GM18508 (cell line): ENCODE data around the gene FAM167B.

Experiments
- ATAC-seq: cut with Tn5 transposase; IDR thresholded peaks from one replicate; pipeline ENCODE4 v1.9.1; 2021; ENCODE audit warnings: moderate number of reproducible peaks; ENCODE audit not compliant: insufficient read depth, unreplicated experiment

Gene FAM167B

DNA sequence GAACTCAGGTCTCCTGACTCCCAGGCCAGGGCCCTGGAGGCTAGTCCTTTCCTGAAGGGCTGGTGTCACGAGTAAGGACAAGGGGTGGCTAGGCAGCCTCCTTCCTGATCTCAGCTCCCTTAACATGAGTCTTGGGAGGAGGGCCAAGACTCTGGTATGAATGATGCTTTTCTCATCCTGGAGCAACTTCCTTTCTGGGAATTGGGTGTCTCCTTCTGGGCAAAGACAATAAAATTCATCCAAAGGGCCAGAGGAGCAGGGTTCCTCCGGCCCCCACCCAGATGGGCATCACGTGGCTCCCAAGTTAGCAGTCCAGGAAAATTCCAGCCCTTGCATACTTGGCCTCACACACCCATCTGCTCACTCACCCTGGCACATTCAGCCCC, at the start of gene FAM167B:
TSS of gene FAM167B (plus strand) at position 335 of the 386 bp plus-strand sequence. CDS start 200 bp downstream, outside the sequence.
- no peak for ATAC-seq

DNA sequence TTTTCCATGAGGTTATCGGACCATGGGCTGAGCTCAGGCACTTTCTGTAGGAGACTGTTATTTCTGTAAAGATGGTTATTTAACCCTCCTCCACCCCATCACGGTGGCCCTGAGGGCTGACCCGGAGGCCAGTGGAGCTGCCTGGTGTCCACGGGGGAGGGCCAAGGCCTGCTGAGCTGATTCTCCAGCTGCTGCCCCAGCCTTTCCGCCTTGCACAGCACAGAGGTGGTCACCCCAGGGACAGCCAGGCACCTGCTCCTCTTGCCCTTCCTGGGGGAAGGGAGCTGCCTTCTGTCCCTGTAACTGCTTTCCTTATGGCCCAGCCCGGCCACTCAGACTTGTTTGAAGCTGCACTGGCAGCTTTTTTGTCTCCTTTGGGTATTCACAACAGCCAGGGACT, 49.2 kb upstream of the FAM167B start:
- ATAC-seq = no peak

DNA sequence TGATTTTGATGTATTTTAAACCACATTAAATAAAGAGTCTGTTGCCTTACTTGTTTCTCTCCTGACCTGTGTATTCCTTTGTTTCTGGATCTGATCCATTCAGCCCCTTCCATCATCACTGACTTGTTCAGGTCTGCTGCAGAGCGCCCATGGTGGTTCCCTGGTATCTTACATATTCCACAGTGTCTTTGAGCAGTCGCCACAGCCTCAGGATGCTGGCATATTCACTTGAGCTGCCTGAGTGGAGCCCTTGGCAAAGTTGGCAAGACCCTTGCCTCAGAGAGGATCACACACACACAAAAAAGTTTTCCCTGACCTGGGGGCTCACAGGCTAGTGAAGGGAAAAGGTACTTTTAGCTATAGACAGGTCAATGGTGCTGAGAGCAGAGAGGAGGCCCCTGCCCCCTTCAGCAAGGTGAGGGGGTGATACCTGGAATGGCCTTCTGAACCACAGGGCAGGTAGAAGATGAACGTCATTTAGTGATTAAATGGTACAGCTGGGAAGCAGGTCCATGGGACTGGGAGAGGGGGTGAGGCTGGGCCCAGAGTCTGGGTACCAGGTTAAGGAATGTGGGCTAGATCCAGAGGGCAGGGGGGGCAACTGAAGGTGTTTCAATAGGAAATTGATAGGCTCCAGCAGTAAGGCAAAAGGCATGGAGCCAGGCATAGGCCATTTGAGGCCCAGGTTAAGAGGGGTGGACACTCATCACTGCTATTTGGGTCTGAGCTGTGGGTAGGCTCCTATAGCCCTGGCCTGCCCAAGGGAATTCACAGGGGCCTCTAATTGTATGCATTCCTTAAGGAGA, 48.6 kb upstream of the FAM167B start:
- ATAC-seq = no peak

DNA sequence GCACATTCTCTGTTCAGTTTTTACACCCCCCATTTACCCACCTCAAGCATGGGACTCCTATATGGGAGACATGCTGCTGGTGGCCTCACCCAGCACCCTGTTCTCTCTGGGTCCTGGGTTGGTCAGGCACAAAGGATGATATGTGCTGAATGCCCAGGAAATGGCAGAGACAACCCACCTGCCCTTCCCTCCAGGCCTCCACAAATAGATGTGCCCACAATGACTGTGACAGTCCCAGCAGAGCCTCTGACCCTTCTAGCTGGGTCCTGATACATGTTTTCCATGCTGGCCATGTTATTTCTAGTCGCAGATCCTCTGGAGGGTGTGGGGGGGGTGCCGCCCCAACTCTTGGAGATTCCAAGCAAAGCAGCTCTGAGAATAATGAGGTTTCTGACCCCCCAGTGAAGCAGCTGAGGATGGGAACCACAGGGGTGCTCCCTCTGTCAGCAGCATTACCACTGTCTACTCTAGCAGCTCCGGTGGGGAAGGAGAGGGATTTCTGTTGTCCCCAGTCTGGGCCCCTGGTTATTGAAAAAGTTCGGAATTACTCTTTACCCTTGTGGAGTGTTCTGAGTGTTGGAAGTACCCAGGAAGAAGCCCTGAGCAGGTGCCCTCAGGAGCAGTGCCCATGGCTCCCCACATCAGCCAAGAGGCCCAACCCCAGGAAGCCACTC, 47.8 kb upstream of the FAM167B start:
- no peak for ATAC-seq

DNA sequence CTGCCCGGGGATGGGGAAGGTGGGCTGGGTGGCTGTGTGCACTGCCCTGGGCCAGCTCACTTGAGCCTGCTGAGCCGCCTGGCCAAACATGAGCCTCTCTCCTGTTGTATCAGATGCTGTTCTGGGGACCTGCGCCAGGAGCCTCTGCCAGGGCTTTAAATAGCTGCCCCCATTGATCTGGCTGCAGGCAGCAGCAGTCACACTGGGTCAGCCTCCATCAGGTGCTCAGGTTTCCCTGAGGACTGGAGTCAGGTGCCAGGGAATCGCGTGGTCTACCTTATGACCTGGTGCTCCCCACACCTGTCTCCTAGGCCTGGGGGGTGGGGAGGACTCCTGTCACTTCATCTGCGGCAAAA, 47.3 kb upstream of the FAM167B start:
- no peak for ATAC-seq

DNA sequence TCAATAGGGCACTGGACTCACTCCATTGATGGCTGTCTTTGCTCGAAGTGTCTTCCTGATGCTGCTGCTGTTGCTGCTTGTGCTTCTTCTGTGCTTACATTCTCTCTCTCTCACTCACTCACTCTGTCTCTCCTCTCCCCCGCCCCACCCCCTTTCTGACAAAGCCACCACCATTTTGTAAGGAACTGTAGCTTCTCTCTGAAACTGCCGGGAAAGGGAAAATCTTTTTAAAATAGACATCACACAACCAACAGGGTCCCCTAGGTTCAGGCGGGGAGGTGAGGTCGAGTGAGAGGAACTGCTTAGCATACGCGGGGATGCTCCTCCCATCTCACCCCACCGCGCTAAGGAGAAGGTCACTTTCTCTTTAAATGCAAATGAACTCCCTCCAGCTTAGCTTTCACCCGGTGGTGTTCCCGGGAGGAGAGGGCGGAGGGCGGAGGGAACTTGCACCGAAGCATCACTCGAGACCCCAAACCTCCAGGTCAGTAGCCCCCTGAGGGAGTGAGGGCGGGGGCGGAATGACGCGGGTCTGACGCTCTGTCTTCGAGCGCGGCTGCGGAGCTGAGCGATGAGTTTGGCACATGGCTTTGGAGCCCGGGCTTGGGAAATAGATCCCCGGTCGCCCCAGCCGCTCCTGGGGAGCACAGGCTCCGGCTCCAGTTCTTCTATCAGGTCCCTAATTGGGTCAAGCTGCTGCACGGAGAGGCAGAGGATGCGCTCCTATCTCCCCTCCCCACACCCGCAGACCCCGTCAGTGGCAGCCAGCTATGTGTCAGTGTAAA, 46.6 kb upstream of the FAM167B start, which contains the start of gene CCDC28B:
TSS of gene CCDC28B (plus strand) at position 370 of the 785 bp plus-strand sequence. CDS start 1,341 bp downstream, outside the sequence.
- no peak for ATAC-seq

DNA sequence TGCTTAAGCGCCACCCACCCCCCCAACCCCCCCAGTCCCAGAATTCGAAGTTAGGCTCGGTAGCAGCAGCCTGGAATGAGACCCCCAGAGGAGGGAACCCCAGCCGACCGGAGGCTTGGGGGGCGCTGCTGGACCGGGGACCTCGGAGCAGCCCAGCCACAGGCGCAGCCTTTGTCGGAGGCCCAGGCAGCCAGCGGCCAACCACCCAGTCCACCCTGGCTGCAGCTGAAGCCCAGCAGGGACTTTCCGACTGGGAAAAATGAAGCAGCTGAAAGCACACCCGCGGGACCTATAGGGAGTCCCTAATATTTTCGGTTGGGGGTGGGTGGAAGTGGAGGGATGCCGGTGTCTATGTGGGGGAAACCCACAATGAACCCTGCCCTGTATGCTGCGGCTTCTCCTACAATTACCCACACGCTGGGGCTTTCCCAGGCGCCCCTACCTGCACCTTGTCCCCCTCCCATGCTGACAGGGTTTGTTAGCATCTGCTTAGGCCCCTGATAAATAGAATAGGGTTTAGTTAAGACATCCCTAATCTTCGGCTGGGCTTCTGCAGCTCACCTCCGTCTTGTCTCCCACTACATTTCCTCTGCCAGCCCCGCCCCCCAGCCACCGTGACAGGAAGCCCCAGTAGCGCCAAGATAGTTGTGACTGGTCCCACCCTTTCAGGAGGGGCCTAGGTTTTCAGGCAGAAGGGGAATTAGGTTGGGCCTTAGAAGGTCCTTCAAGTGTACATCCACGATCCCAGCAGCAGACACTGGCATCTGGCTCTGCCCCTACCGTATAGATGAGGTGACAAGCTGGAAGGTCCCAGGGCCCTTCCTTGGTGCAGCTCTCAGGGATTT, 45.8 kb upstream of the FAM167B start:
- ATAC-seq = no peak

DNA sequence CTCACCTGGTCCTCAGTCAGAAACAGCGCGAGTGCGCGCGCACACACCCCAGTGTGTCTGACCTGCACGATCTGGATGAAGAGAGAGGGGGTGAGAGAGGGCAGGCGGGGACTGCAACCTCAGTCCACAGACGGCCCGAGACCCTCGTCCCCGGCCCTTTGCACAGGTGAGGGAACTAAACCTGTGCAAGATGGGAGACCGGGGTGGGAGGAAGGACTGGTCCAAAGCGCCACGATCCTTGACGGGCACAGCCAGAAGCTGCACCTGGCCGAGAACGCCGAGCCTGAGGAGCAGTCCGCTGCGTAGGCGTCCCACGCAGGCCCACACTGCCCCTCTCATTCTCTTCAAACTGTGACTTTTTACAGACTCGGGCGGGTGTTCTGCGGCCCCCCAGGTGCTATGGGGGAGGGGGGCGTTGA, 42.1 kb upstream of the FAM167B start:
- ATAC-seq = no peak

DNA sequence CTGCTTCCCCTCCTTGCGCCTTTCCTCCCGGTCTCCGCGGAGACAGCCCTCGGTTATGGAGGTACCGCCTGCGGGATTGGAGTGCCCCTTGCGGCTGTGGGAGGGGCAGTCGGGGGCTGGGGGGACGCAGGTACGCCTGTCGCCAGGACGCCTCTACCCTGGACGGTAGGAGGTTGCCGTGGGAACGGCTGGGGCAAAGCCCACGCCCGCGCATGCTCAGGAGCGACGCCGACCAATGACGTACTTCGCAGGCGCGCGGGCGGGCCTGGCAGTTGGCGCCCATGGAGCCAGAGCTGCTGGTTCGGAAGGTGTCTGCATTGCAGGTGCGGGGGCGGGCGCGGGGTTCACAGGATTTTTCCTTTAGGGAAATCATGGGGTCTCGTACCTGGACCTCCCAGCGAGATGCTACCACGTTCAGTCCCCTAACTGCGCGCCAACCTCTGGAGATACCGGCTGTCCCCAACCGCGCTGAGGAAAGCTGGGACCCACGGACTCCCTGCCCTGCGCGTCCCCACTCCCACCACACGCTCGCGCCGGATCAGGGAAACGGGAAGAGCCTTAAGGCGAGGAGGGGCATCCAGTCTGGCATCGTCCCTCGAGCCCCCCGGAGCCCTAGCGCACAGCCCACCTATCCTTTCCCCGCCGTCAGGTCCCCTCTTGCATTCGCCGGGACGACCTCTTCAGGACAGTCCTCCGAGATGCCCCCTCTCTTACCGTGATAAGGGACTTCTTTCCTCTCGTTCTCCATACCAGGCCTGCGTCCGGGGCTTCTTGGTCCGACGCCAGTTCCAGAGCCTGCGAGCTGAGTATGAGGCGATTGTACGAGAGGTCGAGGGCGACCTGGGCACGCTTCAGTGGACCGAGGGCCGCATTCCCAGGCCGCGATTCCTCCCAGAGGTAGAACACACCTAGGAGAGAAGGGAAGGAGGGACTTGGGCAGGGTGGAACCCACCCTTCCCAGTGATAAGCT, 41.3 kb upstream of the FAM167B start, which contains the start of gene IQCC:
TSS of gene IQCC (plus strand) at position 271 of the 970 bp plus-strand sequence. CDS start at position 282, 11 bp downstream.
- ATAC-seq = no peak

DNA sequence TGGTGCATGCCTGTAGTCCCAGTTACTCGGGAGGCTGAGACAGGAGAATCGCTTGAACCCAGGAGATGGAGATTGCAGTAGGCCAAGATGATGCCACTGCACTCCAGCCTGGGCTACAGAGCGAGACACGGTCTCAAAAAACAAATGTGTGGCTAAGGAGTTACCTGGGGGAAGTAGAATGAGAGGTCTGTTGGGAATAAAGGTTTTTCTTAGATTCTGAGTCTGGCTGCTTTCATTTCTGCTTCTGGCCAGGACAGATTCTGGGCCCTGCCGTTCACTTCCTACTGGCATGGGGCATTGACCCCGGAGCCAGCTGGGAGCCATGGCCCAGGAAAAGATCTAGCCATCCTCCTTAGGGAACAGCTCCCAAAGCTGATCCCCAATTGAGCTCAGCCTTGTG, 38.6 kb upstream of the FAM167B start:
- no peak for ATAC-seq

DNA sequence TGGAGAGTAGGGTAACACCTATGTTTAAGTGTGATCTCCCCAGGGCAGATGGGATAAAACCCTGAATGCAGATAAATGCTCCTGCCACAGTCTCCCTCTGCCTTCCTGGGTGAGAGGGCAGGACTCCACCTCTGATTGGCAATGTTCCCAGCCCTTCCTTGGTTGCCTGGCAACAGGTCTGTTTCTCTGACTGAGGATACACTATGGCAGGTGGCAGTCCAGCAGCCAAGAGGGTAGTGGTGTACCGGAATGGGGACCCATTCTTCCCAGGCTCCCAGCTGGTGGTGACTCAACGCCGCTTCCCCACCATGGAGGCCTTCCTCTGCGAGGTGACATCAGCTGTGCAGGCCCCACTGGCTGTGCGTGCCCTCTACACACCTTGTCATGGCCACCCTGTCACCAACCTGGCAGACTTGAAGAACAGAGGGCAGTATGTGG, 38.1 kb upstream of the FAM167B start, which contains the start of gene DCDC2B:
TSS of gene DCDC2B (plus strand) at position 199 of the 438 bp plus-strand sequence. CDS start at position 204, 5 bp downstream.
- ATAC-seq = no peak

DNA sequence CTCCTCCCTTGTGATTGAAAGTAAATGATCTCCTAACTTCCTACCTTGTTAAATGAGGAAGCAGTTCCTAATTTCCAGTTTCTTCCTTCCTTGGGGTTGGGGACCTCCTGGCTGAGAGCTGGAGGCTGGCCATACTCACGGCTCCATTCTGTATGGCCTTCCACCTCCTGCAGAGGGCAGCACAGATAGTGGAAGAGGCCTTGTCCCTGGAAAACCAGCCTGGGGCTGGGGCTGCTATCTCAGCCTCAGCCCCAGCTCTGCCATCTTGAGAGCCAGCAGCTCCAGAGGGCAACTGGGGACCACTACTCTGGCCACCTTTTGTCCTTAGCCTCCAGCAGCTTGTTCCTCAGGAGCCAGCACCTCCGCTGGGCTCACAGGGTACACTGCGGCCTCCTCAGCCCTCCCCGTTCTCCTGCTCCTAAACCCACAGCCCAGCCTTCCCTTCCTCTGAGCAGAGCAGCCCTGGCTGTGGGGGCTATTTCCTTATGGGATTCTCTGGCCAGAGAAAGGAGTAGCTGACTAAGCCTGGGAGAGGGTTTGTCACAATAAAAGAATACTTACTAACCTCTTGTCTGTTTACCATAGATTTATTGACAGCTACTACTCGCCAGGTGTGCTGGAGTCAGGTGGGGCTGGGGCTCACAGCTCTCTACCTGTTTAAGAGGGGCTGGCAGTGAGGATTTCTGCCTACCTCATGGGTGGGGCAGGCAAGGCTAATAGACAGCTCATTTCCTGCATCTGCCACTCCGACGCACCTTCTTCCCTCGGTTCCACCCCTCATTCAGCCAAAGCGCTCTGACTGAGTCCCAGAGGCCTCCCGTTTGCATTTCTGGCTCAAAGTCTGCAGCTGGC, 31.2 kb upstream of the FAM167B start:
- no peak for ATAC-seq

DNA sequence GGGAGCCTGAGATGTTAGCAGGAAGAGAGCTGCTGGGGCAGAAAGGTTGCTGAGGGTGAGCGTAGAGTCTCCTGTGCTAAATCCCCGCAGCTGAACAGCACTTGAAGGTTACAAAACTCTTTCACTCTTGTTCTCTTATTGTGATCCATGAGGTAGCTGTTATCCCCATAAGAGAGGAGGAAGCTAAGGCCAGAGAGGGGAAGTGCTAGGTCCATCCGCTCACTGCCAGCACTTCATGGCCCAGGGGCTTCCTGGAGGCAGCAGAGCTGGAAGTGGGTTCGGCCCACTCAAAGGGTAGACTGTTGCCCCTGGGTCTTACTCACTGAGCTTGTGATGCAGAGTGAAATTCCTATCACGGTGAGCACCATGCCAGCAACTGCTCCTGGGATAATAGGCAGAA, 30.5 kb upstream of the FAM167B start:
- no peak for ATAC-seq

DNA sequence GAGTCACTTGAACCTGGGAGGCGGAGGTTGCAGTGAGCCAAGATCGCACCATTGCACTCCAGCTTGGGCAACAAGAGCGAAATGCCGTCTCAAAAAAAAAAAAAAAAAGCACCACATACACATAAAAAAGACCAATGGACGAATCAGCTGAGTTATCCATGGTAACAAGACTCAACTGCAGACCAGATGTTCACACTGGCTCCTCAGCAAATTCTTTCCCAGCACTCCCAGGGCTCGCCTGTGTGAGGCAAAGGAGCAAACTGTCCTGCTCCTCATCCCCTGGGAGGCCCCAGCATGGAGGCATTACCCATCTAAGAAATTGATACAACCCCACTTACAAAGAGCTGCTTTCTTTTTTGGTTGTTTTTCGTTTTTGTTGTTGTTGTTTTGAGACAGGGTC, 28.0 kb upstream of the FAM167B start:
- ATAC-seq = no peak

DNA sequence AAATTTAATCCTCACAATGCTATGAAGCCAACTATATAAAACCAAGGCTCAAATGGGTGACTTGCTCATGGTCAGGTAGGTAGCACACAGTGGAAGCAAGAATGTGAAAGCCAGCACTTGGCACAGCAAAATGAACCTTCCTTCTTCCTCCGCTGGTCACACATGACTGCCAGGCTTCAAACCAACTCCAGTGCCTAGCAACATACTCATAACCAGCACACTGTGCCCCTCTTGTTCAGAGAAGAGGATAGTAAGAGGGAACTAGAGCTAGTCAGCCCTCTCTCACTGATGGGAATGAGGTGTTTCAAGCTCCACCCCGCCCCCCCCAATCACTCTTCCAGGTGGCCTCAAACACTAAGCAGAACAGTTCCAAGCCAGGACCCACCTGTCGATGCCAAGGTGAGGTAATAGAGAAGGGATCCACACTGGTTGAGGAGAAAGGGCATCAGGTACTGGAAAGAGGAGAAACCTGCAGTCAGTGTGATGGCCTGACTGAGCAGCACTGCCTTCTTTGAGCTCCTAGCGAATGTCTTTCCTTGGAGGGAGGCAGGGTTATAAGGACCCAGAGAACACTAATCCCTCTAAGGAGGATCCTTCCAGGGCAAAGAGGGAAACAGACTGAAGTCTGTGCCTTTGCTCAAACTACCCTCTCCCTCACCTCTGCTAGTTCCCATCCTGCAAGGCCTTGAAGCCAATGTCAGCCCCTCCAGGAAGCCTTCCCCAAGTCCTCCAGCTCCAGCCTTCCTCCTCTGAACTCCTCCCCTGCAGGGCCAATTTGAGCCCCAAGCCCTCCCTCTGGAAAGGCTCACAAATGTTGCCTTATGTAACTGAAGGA, 26.1 kb upstream of the FAM167B start:
- no peak for ATAC-seq

DNA sequence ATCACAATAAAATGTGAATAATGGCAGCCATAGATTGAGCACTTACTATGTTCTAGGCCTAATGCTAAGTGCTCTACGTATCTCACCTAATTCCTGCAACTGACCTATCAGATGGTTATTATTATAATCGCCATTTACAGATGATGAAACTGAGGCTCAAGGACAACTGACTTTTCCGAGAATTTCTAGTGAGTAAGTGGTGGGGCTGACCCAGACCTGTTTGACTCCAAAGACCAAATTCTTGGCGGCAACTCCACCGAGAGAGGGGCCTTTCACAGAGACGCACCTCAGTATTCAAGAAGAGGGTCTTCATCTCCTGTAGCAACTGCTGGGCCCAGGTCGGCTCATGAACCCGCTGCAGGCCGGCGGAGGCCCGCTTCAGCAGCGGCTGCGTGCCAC, 25.4 kb upstream of the FAM167B start:
- ATAC-seq = no peak
